ENCODE results near the gene CCDC182. TPM values are rescaled to one million over a fixed set of nuclear protein-coding genes. Genes with fewer than 3 reads are reported as not detected.

The CCDC182 gene
- polyA plus RNA-seq, 1 of the 3 experiments (the other 2 are of a cell fraction): not detected

GRCh38 chr17:57704448-57704847, 40.7 kb downstream of the CCDC182 start:
- Histone ChIP-seq H3K36me3 (replicated peaks in 1 of 2; ENCODE audit: control insufficient read depth in 1 of 2, insufficient read depth in 2 of 2, low read length in 1 of 2) (no peaks in the 10 kb centered on the region), H3K4me2 (no peak overlapping the region), H3K4me3 (ENCODE audit: low read depth in 2 of 2, low read length in 1 of 2) (no peak overlapping the region), H3K27me3 (ENCODE audit: insufficient read depth) (peaks cover under 1% of the 10 kb centered on the region; the same call in 1 of the 2 replicates), H2AFZ (ENCODE audit: low read depth) (no peak overlapping the region), H3K79me2 (ENCODE audit: insufficient read depth) (no peaks in the 10 kb centered on the region), H3K9me3 (no peaks in the 10 kb centered on the region), H3K27ac (ENCODE audit: low read depth in 2 of 2, low read length in 1 of 2) (no peak overlapping the region; a peak in 1 of 4 replicates), H3K4me1 (ENCODE audit: control insufficient read depth in 1 of 2, insufficient read depth in 2 of 2, low read depth in 1 of 2, low read length in 1 of 2) (peaks cover 0 to 40% of the 10 kb centered on the region in 2 experiments; a peak in 2 of 4 replicates), H3F3A (replicated peaks; ENCODE audit: insufficient read depth) (no peaks in the 10 kb centered on the region), H3K9me2 (no peaks in the 10 kb centered on the region), H4K20me1 (ENCODE audit: insufficient read depth) (no peaks in the 10 kb centered on the region), H3K9ac (no peak overlapping the region)
- ChIA-PET POLR2A (interaction anchor here (0.6 kb wide), 1 partner anchor 126 kb away, joined by 3 read pairs; no protein-coding TSS in a partner anchor), CTCF (interaction anchor here (0.7 kb wide), 2 partner anchors 16 to 33 kb away, joined by 3 read pairs; no protein-coding TSS in a partner anchor)
- TF ChIP-seq TAF1 (IDR thresholded peaks at IDR 0.05; ENCODE audit: borderline replicate concordance, low read depth, low read length) (no peak), FOXM1 (IDR thresholded peaks at IDR 0.05; ENCODE audit: low read depth) (no peak), CHD2 (IDR thresholded peaks at IDR 0.05; ENCODE audit: low read length, partially characterized antibody) (no peak), REST (IDR thresholded peaks at IDR 0.05; ENCODE audit: low read depth, low read length) (no peak), EP300 (IDR thresholded peaks at IDR 0.05; ENCODE audit: borderline replicate concordance in 1 of 2, low read depth in 1 of 2, low read length in 1 of 2) (no peak), RAD21 (IDR thresholded peaks at IDR 0.05; ENCODE audit: low read length) (no peak), YY1 (IDR thresholded peaks at IDR 0.05; ENCODE audit: low read depth) (no peak), SIN3A (IDR thresholded peaks at IDR 0.05; ENCODE audit: borderline replicate concordance, low read depth, low read length) (no peak), NRF1 (IDR thresholded peaks at IDR 0.05; ENCODE audit: low read depth, low read length) (no peak), ELF1 (IDR thresholded peaks at IDR 0.05) (no peak), EZH2phosphoT487 (IDR thresholded peaks at IDR 0.05; ENCODE audit: borderline replicate concordance, low read depth) (no peak), MXI1 (IDR thresholded peaks at IDR 0.05; ENCODE audit: low read depth, low read length) (no peak), JUND (IDR thresholded peaks at IDR 0.05) (no peak), USF2 (IDR thresholded peaks at IDR 0.05; ENCODE audit: borderline replicate concordance, low read depth, low read length) (no peak)
- TF ChIP-seq, protein P1, sequence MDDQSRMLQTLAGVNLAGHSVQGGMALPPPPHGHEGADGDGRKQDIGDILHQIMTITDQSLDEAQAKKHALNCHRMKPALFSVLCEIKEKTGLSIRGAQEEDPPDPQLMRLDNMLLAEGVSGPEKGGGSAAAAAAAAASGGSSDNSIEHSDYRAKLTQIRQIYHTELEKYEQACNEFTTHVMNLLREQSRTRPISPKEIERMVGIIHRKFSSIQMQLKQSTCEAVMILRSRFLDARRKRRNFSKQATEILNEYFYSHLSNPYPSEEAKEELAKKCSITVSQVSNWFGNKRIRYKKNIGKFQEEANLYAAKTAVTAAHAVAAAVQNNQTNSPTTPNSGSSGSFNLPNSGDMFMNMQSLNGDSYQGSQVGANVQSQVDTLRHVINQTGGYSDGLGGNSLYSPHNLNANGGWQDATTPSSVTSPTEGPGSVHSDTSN (IDR thresholded peaks at IDR 0.05): no peak
- WGBS (ENCODE audit: low lambda C conversion rate): 85% methylated on average over 1 of the region's 1 CpG
- DNase-seq: no peak

Data from SK-N-SH (cell line).